GM12801 (cell line): ENCODE measurements around the gene LY6G5C.

Experiments used
- TF ChIP-seq, protein P1 (sequence below): IDR thresholded peaks from one replicate; pipeline ENCODE4 v1.5.1; 2011; ENCODE audit warnings: control low read depth; ENCODE audit not compliant: insufficient read length; ENCODE audit errors: extremely low read depth

Gene LY6G5C

DNA sequence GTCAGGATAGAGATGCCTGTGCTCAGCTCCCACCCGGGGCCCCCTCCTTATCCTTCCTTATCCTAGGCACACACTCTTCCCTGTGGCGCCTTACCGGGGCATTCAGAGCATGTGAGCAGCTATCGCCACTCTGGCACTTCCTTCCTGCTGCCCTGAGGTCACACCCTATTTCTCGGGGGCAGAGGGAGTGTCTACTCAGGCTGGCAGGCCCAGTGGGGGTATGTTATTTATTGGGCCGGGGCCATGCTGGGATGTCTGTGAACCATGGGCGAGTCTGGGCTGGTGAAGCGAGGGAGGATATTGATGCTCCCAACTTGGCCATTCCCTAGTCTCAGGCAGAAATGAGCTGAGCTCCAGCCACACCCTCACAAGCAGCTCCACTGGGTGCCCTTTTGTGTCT lies 30.4 kb upstream of the LY6G5C start:
- TF ChIP-seq, protein P1, sequence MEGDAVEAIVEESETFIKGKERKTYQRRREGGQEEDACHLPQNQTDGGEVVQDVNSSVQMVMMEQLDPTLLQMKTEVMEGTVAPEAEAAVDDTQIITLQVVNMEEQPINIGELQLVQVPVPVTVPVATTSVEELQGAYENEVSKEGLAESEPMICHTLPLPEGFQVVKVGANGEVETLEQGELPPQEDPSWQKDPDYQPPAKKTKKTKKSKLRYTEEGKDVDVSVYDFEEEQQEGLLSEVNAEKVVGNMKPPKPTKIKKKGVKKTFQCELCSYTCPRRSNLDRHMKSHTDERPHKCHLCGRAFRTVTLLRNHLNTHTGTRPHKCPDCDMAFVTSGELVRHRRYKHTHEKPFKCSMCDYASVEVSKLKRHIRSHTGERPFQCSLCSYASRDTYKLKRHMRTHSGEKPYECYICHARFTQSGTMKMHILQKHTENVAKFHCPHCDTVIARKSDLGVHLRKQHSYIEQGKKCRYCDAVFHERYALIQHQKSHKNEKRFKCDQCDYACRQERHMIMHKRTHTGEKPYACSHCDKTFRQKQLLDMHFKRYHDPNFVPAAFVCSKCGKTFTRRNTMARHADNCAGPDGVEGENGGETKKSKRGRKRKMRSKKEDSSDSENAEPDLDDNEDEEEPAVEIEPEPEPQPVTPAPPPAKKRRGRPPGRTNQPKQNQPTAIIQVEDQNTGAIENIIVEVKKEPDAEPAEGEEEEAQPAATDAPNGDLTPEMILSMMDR, result no peak

DNA sequence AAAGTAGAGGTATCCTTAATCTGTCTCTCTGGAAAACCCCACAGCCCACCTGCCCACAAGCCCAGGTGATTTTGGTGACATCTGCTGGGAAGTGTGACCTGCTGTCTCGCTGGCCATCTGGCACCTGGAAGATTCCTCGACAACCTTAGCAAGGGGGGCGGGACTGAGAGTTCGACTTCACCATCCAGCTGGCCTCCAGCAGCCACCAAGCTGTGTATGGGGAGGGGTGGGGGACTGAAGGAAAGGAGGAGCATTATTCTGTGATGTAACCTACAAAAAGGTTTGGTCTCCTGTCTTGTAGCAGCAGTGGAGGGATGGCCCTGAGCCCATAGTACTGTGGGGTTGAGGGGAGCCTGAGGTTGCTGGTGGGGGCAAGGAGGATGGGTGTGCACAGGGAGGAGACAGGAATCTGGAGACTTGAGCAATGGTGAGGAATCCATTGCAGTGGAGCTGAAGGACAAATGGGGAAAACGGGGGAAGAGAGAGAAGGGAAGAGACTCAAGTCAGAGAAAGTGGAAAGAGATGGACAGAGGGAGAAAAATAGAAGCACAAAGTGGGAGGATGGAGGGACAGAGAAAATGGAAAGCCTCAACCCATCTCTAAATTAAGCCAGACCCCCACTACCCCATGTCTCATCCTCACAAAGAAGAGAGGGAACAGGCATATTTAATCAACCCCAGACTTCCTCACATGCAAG lies 29.8 kb upstream of the LY6G5C start:
- TF ChIP-seq, protein P1, result no peak

DNA sequence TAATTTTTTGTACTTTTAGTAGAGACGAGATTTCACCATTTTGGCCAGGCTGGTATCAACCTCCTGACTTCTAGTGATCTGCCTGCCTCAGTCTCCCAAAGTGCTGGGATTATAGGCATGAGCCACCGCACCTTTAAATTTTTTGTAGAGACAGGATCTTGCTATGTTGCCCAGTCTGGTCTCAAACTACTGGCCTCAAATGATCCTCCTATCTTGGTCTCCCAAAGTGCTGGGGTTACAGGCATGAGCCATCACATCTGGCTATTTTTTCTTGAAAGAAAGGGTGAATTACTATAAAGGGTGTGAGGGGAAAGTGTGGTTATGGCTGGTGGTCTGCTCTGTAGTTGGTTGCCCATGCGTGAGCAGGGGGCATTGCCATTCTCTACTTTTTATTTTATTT lies 27.4 kb upstream of the LY6G5C start:
- TF ChIP-seq, protein P1, result no peak

DNA sequence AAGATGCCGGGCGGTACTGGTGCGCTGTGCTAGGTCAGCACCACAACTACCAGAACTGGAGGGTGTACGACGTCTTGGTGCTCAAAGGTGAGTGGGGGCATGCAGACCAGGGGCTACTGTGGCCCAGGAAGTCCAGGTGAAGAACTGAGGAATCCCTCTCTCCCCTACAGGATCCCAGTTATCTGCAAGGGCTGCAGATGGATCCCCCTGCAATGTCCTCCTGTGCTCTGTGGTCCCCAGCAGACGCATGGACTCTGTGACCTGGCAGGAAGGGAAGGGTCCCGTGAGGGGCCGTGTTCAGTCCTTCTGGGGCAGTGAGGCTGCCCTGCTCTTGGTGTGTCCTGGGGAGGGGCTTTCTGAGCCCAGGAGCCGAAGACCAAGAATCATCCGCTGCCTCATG lies 26.8 kb upstream of the LY6G5C start:
- TF ChIP-seq, protein P1, result no peak

DNA sequence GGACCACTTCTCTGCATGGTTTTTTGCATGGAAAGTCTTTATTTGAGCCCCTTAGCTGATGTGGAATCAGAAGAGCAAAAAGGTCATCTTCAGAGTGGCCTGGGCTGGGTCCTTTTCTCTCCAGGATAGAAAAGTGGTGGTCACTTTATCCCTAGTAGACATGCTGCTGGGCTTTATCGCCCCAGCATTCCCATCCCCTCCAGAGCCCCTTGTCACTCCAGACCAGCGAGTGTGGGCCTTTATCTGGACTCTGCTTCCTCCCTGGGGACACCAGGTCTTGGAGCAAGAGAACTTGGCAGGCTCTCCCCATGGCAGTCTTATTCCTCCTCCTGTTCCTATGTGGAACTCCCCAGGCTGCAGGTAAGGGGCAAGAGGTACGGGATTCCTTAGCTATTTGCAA lies 25.7 kb upstream of the LY6G5C start, which contains the start of gene LY6G6F:
Gene LY6G6F, plus strand, starts transcription at position 268 of the 400 bp plus-strand sequence. Its CDS starts 41 bp downstream, at position 309.
- TF ChIP-seq, protein P1, result no peak

DNA sequence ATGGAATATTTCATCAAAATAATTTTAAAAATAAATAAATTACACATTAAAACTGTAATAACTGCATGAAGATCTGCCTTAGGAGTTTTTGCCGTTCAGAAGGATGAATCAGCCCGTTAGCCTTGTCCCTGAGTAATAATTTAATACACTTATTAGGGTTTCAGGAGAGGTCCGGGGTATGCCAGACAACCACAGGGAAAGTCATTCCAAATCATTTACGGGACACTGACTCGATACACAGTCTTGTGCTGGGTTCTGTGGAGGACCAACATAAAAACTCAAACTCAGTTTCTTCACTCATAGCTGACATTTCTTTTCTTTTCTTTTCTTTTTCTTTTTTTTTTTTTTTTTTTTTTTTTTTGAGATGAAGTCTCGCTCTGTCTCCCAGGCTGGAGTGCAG lies 25.1 kb upstream of the LY6G5C start:
- TF ChIP-seq, protein P1, result no peak

DNA sequence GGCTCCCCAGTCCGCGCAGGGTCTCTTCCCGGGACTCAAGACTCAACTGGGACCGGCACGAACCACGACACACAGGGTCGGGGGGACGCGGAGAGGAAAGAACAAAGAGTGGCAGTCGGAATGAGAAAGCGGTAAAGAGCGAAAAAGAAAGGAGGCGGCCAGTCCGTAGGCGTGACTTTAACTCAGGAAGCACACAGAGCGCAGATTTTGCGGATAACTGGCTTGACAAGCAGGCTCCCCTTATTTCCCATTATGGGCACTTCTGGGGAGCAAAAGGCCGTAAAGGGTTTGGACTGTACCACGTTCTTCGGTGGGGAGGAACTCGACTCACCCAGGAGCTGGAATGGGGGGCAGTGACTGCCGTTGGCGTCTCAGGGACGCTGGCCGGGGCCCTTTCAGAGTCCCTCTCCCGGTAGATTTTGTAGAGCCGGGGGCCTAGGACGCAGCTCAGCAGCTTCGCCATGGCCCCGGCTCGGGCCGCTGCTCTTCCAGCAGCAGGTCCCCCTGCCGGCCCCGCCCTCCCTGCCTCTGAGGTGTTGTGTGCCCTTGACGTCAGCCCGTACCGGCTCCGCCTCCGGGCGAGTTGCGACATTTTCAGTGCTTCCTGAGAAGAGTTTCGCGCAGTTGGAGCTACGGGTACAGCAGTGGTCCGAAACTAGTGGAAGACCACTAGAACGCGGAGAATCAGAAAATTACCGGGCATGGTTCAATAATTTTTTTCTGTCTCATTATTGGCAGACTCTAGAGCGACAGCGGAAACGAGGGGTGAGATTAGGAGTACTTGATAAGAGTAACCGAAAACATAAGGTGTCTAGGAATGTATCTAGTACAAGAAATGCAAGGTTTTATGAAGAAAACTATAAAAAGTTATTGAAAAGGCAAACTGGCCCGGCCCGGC lies 22.2 kb upstream of the LY6G5C start, which contains the start of gene ABHD16A:
Gene ABHD16A, minus strand, starts transcription at position 506 of the 898 bp plus-strand sequence. Its CDS starts 43 bp downstream, at position 463.
- TF ChIP-seq, protein P1, result no peak
